ENCODE results near the gene SGSH.

DNA sequence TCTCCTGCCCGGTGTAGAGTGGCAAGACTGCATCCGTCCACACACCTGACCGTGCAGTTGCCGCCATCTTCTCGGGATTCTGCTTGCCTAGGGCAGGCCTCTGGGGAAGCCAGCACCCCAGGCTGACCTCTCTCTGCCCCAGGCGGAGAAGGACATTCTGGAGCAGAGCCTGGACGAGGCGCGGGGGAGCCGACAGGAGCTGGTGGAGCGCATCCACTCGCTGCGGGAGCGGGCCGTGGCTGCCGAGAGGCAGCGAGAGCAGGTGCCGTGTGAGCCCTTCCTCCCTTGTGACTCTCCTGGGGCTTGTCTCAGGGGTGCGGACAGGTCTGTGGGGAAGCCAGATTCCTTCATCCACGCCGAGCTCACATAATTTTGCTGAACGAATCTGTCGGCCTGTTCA is 30.5 kb downstream of the SGSH start:
- TF ChIP-seq, protein P1, sequence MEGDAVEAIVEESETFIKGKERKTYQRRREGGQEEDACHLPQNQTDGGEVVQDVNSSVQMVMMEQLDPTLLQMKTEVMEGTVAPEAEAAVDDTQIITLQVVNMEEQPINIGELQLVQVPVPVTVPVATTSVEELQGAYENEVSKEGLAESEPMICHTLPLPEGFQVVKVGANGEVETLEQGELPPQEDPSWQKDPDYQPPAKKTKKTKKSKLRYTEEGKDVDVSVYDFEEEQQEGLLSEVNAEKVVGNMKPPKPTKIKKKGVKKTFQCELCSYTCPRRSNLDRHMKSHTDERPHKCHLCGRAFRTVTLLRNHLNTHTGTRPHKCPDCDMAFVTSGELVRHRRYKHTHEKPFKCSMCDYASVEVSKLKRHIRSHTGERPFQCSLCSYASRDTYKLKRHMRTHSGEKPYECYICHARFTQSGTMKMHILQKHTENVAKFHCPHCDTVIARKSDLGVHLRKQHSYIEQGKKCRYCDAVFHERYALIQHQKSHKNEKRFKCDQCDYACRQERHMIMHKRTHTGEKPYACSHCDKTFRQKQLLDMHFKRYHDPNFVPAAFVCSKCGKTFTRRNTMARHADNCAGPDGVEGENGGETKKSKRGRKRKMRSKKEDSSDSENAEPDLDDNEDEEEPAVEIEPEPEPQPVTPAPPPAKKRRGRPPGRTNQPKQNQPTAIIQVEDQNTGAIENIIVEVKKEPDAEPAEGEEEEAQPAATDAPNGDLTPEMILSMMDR (conservative IDR thresholded peaks at IDR 0.05; ENCODE audit: low read depth, low read length): no peak
- no peak for TF ChIP-seq EZH2 (IDR thresholded peaks at IDR 0.05; ENCODE audit: borderline replicate concordance, low read depth, low read length, poor library complexity, severe bottlenecking)

All from A673 (cell line).